Heart left ventricle (tissue), 13 donors: ENCODE data around the gene TMEM132D.
A peak's percentile ranks its signal among the peaks of the same experiment; 100 is the strongest.

Experiments
- POLR2A ChIP-seq, 2 donors: fragments of 450-650 bp; IDR thresholded peaks; one replicate each; pipeline ENCODE4 v1.6.1; 2017; ENCODE audit warnings: antibody characterized with exemption in 2 of 2, mild to moderate bottlenecking in 2 of 2, moderate library complexity in 2 of 2
- TF ChIP-seq, protein P1 (sequence below), 12 donors: fragments of 200-600 bp; sonication (generic) in 4 of 12; IDR thresholded peaks; one replicate each; pipeline versions ENCODE4 v1.5.0 to v1.8.0; 2018 to 2022; ENCODE audit warnings: antibody characterized with exemption in 12 of 12, mild to moderate bottlenecking in 5 of 12
- donor health status: ischemic (EF 13 %, LVEDD 7.1; RV severe dilation, severe dysfunction).
- donor health status: DM: no; HTN: yes; CAD: no.
- donor health status: DM: no; HTN: no; CAD: no.
- donor health status: ischemic (EF 25% LVEDD 6.9; RV normal size, moderate dysfunction).
- donor health status: ischemic (EF 25% LVEDD 5.7; RV mildly dilated, moderate dysfunction).
- donor health status: ischemic (EF 35%, LVEDD 5.7; RV mildly dilated, moderate dysfunction).
- donor health status: nonischemic (EF 11% LVEDD 7.7; RV severe dilation, severe dysfunction).
- donor health status: DM: yes; HTN: yes; CAD: no.
- donor health status: PGD.
- donor health status: ischemic (EF 29% LVEDD 5.4; RV normal size, mild dysfunction).
- donor health status: nonischemic (EF 23%, LVEDD 6.1; RV moderate dilation, normal function).

DNA sequence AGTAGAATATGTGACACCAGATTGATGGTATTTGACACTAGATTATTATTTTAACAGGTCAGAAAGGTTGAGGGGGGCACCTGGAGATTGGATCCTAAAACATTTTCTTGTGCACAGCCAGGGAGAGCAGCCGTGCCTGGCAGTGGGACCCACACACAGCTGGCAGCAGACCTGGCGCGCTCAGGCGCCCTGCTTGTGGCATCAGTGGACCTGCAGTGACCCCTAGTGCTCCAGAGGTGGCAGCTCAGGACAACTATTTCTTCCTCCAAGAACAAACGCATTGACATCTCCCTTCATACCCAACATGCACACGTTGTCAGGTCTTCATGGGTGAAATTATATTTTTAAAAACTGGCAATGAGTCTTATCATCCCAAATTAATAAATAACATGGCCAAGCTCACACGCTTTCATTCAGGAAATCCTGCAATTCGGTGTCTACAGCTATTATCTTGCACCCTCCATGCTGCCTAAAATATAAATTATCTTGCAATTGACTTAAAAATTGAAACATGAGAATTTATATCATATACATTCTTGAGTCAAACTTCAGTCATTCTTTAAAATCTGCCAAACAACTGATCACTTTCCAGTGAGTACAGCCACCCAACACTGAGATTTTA lies 7.7 kb upstream of the TMEM132D start:
- TF ChIP-seq, protein P1, sequence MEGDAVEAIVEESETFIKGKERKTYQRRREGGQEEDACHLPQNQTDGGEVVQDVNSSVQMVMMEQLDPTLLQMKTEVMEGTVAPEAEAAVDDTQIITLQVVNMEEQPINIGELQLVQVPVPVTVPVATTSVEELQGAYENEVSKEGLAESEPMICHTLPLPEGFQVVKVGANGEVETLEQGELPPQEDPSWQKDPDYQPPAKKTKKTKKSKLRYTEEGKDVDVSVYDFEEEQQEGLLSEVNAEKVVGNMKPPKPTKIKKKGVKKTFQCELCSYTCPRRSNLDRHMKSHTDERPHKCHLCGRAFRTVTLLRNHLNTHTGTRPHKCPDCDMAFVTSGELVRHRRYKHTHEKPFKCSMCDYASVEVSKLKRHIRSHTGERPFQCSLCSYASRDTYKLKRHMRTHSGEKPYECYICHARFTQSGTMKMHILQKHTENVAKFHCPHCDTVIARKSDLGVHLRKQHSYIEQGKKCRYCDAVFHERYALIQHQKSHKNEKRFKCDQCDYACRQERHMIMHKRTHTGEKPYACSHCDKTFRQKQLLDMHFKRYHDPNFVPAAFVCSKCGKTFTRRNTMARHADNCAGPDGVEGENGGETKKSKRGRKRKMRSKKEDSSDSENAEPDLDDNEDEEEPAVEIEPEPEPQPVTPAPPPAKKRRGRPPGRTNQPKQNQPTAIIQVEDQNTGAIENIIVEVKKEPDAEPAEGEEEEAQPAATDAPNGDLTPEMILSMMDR (IDR thresholded peaks at IDR 0.05) = peak; percentile 35 to 65 (median 60)
- TF ChIP-seq POLR2A (IDR thresholded peaks at IDR 0.05) = no peak
